ENCODE results near the gene KIF21B.

DNA sequence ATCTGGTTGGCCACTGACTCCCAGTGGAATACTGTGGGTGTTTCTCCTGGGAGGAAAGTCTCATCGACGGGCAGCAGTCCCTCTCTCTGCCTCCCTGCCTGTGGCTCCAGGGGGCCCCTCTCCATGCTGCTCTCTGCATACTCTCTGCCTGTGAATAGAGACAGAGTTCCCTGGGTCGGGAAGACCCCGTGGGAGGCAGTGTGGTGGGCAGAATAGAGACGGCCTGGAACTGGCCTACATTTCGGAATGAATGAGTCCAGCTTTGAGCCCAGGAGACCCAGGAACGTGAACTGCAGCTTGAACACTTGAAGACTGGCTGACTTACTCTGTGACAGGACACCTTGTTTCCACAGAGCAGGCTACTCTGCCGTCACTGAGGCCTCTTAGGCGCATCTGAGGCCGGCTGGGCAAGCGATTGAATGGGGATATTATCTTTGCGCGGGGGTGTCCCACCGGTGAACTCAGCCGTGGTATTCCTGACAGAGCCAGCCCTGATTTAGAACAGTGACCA is 64.0 kb downstream of the KIF21B start:
- TF ChIP-seq, protein P1, sequence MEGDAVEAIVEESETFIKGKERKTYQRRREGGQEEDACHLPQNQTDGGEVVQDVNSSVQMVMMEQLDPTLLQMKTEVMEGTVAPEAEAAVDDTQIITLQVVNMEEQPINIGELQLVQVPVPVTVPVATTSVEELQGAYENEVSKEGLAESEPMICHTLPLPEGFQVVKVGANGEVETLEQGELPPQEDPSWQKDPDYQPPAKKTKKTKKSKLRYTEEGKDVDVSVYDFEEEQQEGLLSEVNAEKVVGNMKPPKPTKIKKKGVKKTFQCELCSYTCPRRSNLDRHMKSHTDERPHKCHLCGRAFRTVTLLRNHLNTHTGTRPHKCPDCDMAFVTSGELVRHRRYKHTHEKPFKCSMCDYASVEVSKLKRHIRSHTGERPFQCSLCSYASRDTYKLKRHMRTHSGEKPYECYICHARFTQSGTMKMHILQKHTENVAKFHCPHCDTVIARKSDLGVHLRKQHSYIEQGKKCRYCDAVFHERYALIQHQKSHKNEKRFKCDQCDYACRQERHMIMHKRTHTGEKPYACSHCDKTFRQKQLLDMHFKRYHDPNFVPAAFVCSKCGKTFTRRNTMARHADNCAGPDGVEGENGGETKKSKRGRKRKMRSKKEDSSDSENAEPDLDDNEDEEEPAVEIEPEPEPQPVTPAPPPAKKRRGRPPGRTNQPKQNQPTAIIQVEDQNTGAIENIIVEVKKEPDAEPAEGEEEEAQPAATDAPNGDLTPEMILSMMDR (IDR thresholded peaks at IDR 0.05; ENCODE audit: low read length) = no peak
- TF ChIP-seq EZH2 (IDR thresholded peaks at IDR 0.05; ENCODE audit: borderline replicate concordance, low read length) = no peak

Data from OCI-LY1 (cell line).